Right lobe of liver (tissue), 6 donors: ENCODE results near the gene DHFR. TPM values are rescaled to one million over a fixed set of nuclear protein-coding genes. Genes with fewer than 3 reads are reported as not detected.
A peak's percentile ranks its signal among the peaks of the same experiment; 100 is the strongest.

ENCODE experiments used
- ATAC-seq, 4 donors: fragments of 200-7000 bp; cut with Tn5 transposase; one replicate each; pipeline ENCODE4 v1.9.1; 2020; ENCODE audit warnings: mild to moderate bottlenecking in 4 of 4, moderate library complexity in 4 of 4
- DNase-seq, 3 donors: peaks; one replicate each; pipeline ENCODE4 v3.0.0-alpha.2; 2020
- H3K27ac ChIP-seq, 3 donors: fragments of 200-600 bp; one replicate each; pipeline ENCODE4 v1.8.0; 2022
- H3K27me3 ChIP-seq, 2 donors: fragments of 200-600 bp; one replicate each; pipeline ENCODE4 v1.8.0; 2022
- H3K36me3 ChIP-seq, 4 donors: fragments of 200-600 bp; sonication (generic) in 1 of 4; one replicate each; pipeline versions ENCODE4 v1.5.1 to v1.8.0; 2017 to 2022; ENCODE audit warnings: control low read depth in 1 of 4
- H3K4me1 ChIP-seq, 4 donors: fragments of 200-600 bp; sonication (generic) in 1 of 4; one replicate each; pipeline versions ENCODE4 v1.5.1 to v1.8.0; 2017 to 2022; ENCODE audit warnings: control low read depth in 1 of 4
- H3K4me3 ChIP-seq, 3 donors: fragments of 200-600 bp; one replicate each; pipeline ENCODE4 v1.8.0; 2022
- H3K9me3 ChIP-seq, 4 donors: fragments of 200-600 bp; sonication (generic) in 1 of 4; one replicate each; pipeline versions ENCODE4 v1.5.1 to v1.8.0; 2017 to 2022; ENCODE audit warnings: control low read depth in 1 of 4
- POLR2A ChIP-seq: fragments of 450-650 bp; IDR thresholded peaks from one replicate; pipeline ENCODE4 v1.6.1; 2017; ENCODE audit warnings: antibody characterized with exemption, mild to moderate bottlenecking
- whole genome bisulfite sequencing: methylation state at CpG from one replicate; pipeline ENCODE4 v1.1.6; 2018; ENCODE audit warnings: low coverage, low lambda C conversion rate; ENCODE audit not compliant: insufficient coverage; ENCODE audit errors: missing lambda C conversion rate; 5-methylcytosine and 5-hydroxymethylcytosine counted together
- intact Hi-C, 2 donors: fragments of 100-400 bp; cut with DNase I; formaldehyde crosslinking; loops; one replicate each; pipeline versions ENCODE4 v1.11.2 to v1.14.1; 2022
- total RNA-seq, 6 experiments: library from RNA; depleted of rRNA in 2 of 6; stranded (reverse); fragments of >200 nt in 2 of 6; fragmentation: NEBNext Ultra II Directional in 3 of 6; extraction: Animal tissue kit (Norgen Biotek cat#: 25700) in 3 of 6; gene quantifications; one replicate each; pipeline versions ENCODE4 v1.1.0 to v1.2.4, GENCODE V29; 2016 to 2023
- TF ChIP-seq, protein P1 (sequence below), 4 donors: fragments of 200-600 bp in 3 of 4; fragments of 450-650 bp in 1 of 4; IDR thresholded peaks; one replicate each; pipeline versions ENCODE4 v1.5.1 to v1.8.0; 2016 to 2022; ENCODE audit warnings: antibody characterized with exemption in 4 of 4, mild to moderate bottlenecking in 2 of 4
- donor health status: DM: no; HTN: yes; CAD: no.
- donor health status: DM: no; HTN: no; CAD: no.
- donor health status: DM: no; HTN: no; CAD: no.
- donor health status: DM: no; HTN: yes; CAD: no.
- donor health status: DM: no; HTN: yes; CAD: no.

Gene DHFR
- total RNA-seq, 6 experiments from 2014 or later, result 15.3 to 29.2 (median 22.2) TPM

GRCh38 chr5:80622756-80623155, 32.0 kb downstream of the DHFR start:
- DNase-seq, result no peak
- Histone ChIP-seq H3K9me3 (no peaks in the 10 kb centered on the region), H3K4me1 (peaks cover 0 to 10% (median 5%) of the 10 kb centered on the region in 4 donors), H3K4me3 (no peak overlapping the region), H3K27me3 (no peaks in the 10 kb centered on the region), H3K36me3 (no peaks in the 10 kb centered on the region), H3K27ac (no peak overlapping the region)
- WGBS, result 95% methylated on average over 2 of the region's 2 CpGs
- no peak for ATAC-seq
- intact Hi-C loops, result no loop called here
- TF ChIP-seq POLR2A, result no peak
- TF ChIP-seq, protein P1, sequence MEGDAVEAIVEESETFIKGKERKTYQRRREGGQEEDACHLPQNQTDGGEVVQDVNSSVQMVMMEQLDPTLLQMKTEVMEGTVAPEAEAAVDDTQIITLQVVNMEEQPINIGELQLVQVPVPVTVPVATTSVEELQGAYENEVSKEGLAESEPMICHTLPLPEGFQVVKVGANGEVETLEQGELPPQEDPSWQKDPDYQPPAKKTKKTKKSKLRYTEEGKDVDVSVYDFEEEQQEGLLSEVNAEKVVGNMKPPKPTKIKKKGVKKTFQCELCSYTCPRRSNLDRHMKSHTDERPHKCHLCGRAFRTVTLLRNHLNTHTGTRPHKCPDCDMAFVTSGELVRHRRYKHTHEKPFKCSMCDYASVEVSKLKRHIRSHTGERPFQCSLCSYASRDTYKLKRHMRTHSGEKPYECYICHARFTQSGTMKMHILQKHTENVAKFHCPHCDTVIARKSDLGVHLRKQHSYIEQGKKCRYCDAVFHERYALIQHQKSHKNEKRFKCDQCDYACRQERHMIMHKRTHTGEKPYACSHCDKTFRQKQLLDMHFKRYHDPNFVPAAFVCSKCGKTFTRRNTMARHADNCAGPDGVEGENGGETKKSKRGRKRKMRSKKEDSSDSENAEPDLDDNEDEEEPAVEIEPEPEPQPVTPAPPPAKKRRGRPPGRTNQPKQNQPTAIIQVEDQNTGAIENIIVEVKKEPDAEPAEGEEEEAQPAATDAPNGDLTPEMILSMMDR (IDR thresholded peaks at IDR 0.05), result no peak

DNA sequence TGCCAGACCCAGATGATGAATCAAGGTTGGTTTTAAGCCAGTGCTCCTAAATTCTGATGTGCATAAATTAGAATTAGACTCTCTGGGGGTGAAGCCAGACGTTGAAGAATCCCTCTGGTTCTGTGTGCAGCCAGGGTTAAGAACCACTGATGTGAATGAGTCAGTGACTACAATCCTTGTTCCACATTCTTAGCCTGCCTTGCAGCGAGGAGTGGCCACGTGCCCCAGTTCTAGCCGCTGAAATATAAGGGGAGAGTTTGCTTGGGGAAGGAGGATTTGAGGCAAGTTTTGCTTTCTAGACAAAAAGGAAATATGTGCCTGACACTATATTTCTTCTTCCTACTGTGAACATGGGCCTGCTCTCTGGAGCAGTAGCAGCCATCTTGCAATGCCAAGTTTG, 34.6 kb downstream of the DHFR start:
- ATAC-seq, result peak in 3 of 4 donors; percentile 15 to 62 (median 54)
- Histone ChIP-seq H3K36me3 (no peaks in the 10 kb centered on the region), H3K4me3 (no peak overlapping the region), H3K9me3 (no peaks in the 10 kb centered on the region), H3K4me1 (peaks cover 0 to 10% (median 5%) of the 10 kb centered on the region in 4 donors), H3K27ac (no peak overlapping the region), H3K27me3 (no peaks in the 10 kb centered on the region)
- TF ChIP-seq, protein P1 (IDR thresholded peaks at IDR 0.05), result no peak
- no peak for TF ChIP-seq POLR2A
- no peak for DNase-seq
- intact Hi-C loops, result no loop called here
- 80% methylated on average over 2 of the region's 4 CpGs for WGBS

DNA sequence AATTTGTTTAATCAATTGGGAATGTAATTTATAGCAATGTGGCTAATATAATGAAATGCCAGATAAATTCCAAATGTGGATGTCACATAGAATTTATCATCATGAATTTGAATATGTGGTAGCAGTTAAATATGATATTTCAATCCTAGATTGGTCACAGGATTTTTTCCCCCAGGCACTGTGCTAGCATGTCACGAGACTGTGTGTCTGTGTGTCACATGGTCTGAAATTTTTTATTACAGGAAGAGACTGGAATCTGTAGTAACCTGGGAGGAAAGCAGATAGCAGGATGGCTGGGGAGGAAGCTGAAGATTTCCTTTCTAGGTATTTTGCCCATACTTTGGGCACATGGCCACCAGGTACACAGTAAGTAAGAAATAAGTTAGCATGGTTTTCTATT, 35.7 kb downstream of the DHFR start:
- WGBS, result 86% methylated on average over 1 of the region's 1 CpG
- no peak for ATAC-seq

GRCh38 chr5:80618438-80618837, 36.3 kb downstream of the DHFR start:
- no peak for DNase-seq
- 93% methylated on average over 4 of the region's 4 CpGs for WGBS

More for the DNA sequence above, 35.7 kb downstream of the DHFR start:
- no peak overlapping the region for H3K4me3 ChIP-seq
- peaks cover 0 to 8% (median 3%) of the 10 kb centered on the region in 4 donors for H3K4me1 ChIP-seq
- no peaks in the 10 kb centered on the region for H3K27me3 ChIP-seq
- DNase-seq, result no peak
- H3K9me3 ChIP-seq, result no peaks in the 10 kb centered on the region
- intact Hi-C loops, result no loop called here
- TF ChIP-seq POLR2A, result no peak
- TF ChIP-seq, protein P1 (IDR thresholded peaks at IDR 0.05), result no peak
- H3K36me3 ChIP-seq, result no peaks in the 10 kb centered on the region
- no peak overlapping the region for H3K27ac ChIP-seq

More at GRCh38 chr5:80618438-80618837, 36.3 kb downstream of the DHFR start:
- intact Hi-C loops, result no loop called here
- Histone ChIP-seq H3K27ac (no peak overlapping the region), H3K4me3 (no peak overlapping the region), H3K4me1 (peaks cover 0 to 1% (median under 1%) of the 10 kb centered on the region in 4 donors), H3K27me3 (no peaks in the 10 kb centered on the region), H3K9me3 (no peaks in the 10 kb centered on the region), H3K36me3 (no peaks in the 10 kb centered on the region)
- ATAC-seq, result no peak
- TF ChIP-seq, protein P1 (IDR thresholded peaks at IDR 0.05), result no peak
- no peak for TF ChIP-seq POLR2A
